Upper lobe of right lung (tissue), 1 donor: ENCODE data around the gene NRP2. TPM values are rescaled to one million over a fixed set of nuclear protein-coding genes. Genes with fewer than 3 reads are reported as not detected.

ENCODE experiments used
- ATAC-seq: fragments of 200-7000 bp; cut with Tn5 transposase; one replicate; pipeline ENCODE4 v1.9.1; 2020; ENCODE audit warnings: mild to moderate bottlenecking, moderate library complexity
- DNase-seq: peaks from one replicate; pipeline ENCODE4 v3.0.0-alpha.2; 2020
- H3K27ac ChIP-seq: fragments of 200-600 bp; one replicate; pipeline ENCODE4 v1.8.0; 2022
- H3K27me3 ChIP-seq: fragments of 200-600 bp; one replicate; pipeline ENCODE4 v1.8.0; 2022; ENCODE audit warnings: mild to moderate bottlenecking
- H3K36me3 ChIP-seq: fragments of 200-600 bp; one replicate; pipeline ENCODE4 v1.8.0; 2022
- H3K4me1 ChIP-seq: fragments of 200-600 bp; one replicate; pipeline ENCODE4 v1.8.0; 2022
- H3K4me3 ChIP-seq: fragments of 200-600 bp; one replicate; pipeline ENCODE4 v1.8.0; 2022; ENCODE audit warnings: mild to moderate bottlenecking
- H3K9me3 ChIP-seq: fragments of 200-600 bp; one replicate; pipeline ENCODE4 v1.8.0; 2022
- CTCF ChIP-seq: fragments of 200-600 bp; IDR thresholded peaks from one replicate; pipeline ENCODE4 v1.8.0; 2022; ENCODE audit warnings: antibody characterized with exemption
- intact Hi-C: fragments of 100-400 bp; cut with DNase I; formaldehyde crosslinking; loops from one replicate; pipeline ENCODE4 v1.11.0; 2022
- total RNA-seq: library from RNA; stranded (reverse); fragmentation: NEBNext Ultra II Directional; extraction: Animal tissue kit (Norgen Biotek cat#: 25700); gene quantifications from one replicate; pipeline ENCODE4 v1.2.1, GENCODE V29; 2021
- donor health status: DM: no; HTN: yes; CAD: no; lungs with severe emphysema.

The NRP2 gene
- total RNA-seq, 1 donor from 2014 or later: 75.3 TPM

GRCh38 chr2:205776720-205777119, 94.4 kb downstream of the NRP2 start:
- no peak for ATAC-seq
- no peak overlapping the region for H3K27ac ChIP-seq
- intact Hi-C loops: no loop called here

GRCh38 chr2:205778356-205778755, 96.1 kb downstream of the NRP2 start:
- ATAC-seq (peak; percentile 77), DNase-seq (no peak)
- intact Hi-C loops: no loop called here
- Histone ChIP-seq H3K36me3 (no peaks in the 10 kb centered on the region), H3K4me3 (no peak overlapping the region), H3K27me3 (no peaks in the 10 kb centered on the region), H3K4me1 (peaks cover 5% of the 10 kb centered on the region), H3K27ac (no peak overlapping the region), H3K9me3 (no peaks in the 10 kb centered on the region)
- TF ChIP-seq CTCF: no peak

More at GRCh38 chr2:205776720-205777119, 94.4 kb downstream of the NRP2 start:
- Histone ChIP-seq H3K27me3 (no peaks in the 10 kb centered on the region), H3K4me1 (peaks cover 3% of the 10 kb centered on the region), H3K9me3 (no peaks in the 10 kb centered on the region), H3K4me3 (no peak overlapping the region), H3K36me3 (no peaks in the 10 kb centered on the region)
- TF ChIP-seq CTCF: no peak
- no peak for DNase-seq

- intact Hi-C loops: no loop called here
- peaks cover 10% of the 10 kb centered on the region for H3K4me1 ChIP-seq
- no peak overlapping the region for H3K27ac ChIP-seq
Measured at GRCh38 chr2:205780645-205781044, 98.3 kb downstream of the NRP2 start.

GRCh38 chr2:205781244-205781931, 99.1 kb downstream of the NRP2 start:
- Histone ChIP-seq H3K36me3 (no peaks in the 10 kb centered on the region), H3K4me3 (no peak overlapping the region), H3K9me3 (no peaks in the 10 kb centered on the region), H3K27me3 (no peaks in the 10 kb centered on the region), H3K4me1 (peaks cover 15% of the 10 kb centered on the region), H3K27ac (no peak overlapping the region)
- no peak for TF ChIP-seq CTCF
- no peak for ATAC-seq
- no peak for DNase-seq
- intact Hi-C loops: no loop called here

More at GRCh38 chr2:205780645-205781044, 98.3 kb downstream of the NRP2 start:
- DNase-seq: no peak
- Histone ChIP-seq H3K27me3 (no peaks in the 10 kb centered on the region), H3K9me3 (no peaks in the 10 kb centered on the region), H3K36me3 (no peaks in the 10 kb centered on the region), H3K4me3 (no peak overlapping the region)
- TF ChIP-seq CTCF: no peak
- no peak for ATAC-seq

- ATAC-seq: no peak
- Histone ChIP-seq H3K27me3 (no peaks in the 10 kb centered on the region), H3K9me3 (no peaks in the 10 kb centered on the region), H3K4me1 (peaks cover 21% of the 10 kb centered on the region), H3K27ac (no peak overlapping the region), H3K36me3 (no peaks in the 10 kb centered on the region), H3K4me3 (no peak overlapping the region)
- DNase-seq: no peak
- intact Hi-C loops: no loop called here
- TF ChIP-seq CTCF: no peak
Measured at GRCh38 chr2:205782941-205783340, 100.6 kb downstream of the NRP2 start.
